Cardiac atrium fibroblast (primary cell): Measurements from ENCODE around the gene SGCD. TPM values are rescaled to one million over a fixed set of nuclear protein-coding genes. Genes with fewer than 3 reads are reported as not detected.

Source experiments
- total RNA-seq: library from RNA; depleted of rRNA; stranded (reverse); fragments of >200 nt; gene quantifications from 2 replicates; pipeline ENCODE4 v1.2.3, GENCODE V29; 2015

The SGCD gene
- 1.9 and 3.4 TPM in 2 replicates for total RNA-seq

DNA sequence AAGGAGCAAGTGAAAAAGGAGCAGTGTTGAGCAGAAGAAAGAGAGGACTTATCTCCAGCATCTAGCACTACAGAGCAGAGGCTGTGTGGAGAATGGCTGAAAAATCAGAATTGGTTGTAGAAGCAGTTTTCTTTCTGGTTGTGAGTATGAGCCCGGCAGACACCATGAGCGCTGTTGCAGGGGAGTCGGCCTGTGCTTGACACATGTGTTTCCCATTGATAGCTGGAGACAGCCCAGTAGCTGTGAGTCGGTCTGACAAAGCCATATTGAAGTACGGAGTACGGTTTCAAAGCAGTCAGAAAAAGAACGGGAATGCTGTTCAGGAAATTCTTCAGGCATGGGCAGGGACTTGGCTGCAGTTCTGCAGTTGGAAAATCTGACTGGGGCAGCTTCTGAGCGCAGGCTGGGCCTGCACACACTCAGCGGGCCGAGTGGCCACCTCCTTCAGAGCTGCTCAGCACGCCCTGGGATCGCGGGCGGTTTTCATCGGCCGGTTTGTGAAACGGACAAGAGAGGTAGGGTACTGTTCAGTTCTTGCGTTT lies at the start of gene SGCD:
Gene SGCD (plus strand): TSS at position 447 of the 542 bp plus-strand sequence.

